A375 (cell line): Measurements from ENCODE around the gene C1QL3. TPM values are rescaled to one million over a fixed set of nuclear protein-coding genes. Genes with fewer than 3 reads are reported as not detected.
A peak's percentile ranks its signal among the peaks of the same experiment; 100 is the strongest.

Source experiments
- small RNA-seq: library from RNA; depleted of rRNA; stranded (forward); fragments of <200 nt; gene quantifications from one replicate; pipeline ENCODE3, GENCODE V24; 2014
- total RNA-seq: library from RNA; depleted of rRNA; stranded (reverse); fragments of >200 nt; shearing (Covaris generic); gene quantifications from 2 replicates; pipeline ENCODE4 v1.2.3, GENCODE V29; 2014; rRNA removed

The C1QL3 gene
- total RNA-seq = not detected in 2 replicates

DNA sequence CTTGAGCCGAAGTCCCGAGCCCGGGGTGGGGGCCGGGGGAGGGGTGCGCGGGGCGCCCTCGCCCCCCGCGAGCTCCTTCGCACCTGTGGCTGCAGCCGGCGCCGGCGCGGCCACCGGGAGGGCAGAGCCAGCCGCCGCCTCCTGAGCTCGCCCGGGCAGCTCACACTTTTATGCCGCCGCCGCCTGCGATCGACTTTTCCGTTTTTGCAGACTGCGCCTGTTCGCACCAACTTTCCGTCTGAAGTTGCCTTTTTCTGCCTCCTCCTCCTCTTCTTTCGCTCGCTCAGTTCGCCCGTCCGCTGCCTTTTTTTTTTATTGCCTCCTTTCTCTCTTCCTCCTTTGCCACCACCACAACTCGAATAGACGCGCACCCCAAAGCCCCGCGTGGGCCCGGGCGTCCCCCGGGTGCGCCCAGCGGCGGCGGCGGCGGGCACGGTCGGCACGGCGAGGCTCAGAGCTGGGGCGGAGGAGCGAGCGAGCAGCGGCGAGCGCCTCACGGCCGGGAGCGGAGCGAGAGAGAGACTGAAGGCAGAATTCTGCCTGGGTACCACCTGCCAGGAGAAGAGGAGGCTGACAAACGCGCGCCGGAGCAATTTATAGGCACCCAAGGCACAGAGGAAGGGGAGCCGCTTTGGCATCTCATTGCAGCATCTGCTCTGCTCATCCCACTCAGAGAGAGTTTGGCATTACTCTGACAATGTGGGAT is at the start of gene C1QL3:
Gene C1QL3 (minus strand): TSS at position 569 of the 706 bp plus-strand sequence. CDS start 814 bp downstream, outside the sequence.

Small RNA genes within 50 kb of the gene (small RNA-seq; reads per million reads assigned to genes)
- 5.2 reads per million, percentile 85 among the genes with 10 or more reads in this experiment for gene RNU2-18P

Other genes with a start within 250 kb of the C1QL3 start
- gene PTER, start 84.9 kb downstream of the C1QL3 start, total RNA-seq = 7.9 and 10.0 TPM in 2 replicates